M059J (cell line): ENCODE measurements around the gene ADAT2. TPM values are rescaled to one million over a fixed set of nuclear protein-coding genes. Genes with fewer than 3 reads are reported as not detected.

ENCODE experiments used
- DNase-seq: peaks from one replicate; pipeline ENCODE4 v3.0.0-alpha.2; 2012; ENCODE audit warnings: low read depth
- total RNA-seq: library from RNA; depleted of rRNA; stranded (reverse); fragments of >200 nt; shearing (Covaris generic); gene quantifications from 2 replicates; pipeline ENCODE4 v1.2.3, GENCODE V29; 2014; rRNA removed

ADAT2 gene
- total RNA-seq, 1 experiment from 2014 or later: 6.2 TPM

DNA sequence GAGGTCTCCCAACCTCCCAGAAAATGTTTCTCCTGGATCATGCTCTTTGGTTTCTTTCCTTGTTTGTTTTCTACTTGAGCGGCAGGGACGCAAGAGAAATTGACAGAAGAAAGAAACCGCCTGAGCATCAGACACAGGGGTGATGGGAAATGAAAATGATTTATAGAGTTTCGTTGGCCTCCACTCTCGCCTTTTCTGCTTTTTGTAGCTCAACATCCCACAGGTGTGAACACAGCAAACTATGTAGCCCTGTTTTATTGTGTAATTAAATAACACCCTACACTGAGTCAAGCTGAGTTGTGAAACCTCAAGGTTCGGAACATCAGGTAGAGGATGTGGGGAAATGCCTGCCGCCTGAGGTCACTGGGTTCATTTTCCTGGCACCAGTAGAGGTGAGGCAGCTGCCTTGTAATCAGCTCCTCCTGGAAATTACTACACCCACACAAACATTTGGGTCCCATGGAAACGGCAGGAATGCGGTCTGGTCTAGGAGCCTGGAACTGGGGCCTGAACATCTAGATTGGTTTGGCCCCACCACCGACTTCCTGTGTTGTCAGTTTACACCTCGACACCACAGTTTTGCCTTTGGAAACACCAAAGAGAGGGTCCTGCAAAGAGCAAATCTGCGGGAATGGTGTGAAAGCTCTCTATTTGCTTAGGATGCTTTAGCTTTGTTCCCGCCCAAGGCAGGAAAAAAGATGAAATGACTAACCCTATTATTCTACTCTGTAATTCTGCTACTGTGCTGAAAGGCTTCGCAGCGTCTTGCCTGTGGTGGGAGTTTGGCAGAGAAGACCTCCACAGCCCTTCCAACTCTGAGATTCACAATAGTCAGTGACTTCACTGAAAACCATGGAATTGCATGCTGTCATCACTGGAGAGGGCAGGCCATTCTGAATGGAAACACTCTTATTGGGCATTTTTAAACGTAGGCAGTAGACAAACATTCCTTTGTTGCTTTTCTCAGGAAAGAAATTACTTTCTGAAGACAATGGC, 53.0 kb downstream of the ADAT2 start:
- peak; percentile 100 for DNase-seq

DNA sequence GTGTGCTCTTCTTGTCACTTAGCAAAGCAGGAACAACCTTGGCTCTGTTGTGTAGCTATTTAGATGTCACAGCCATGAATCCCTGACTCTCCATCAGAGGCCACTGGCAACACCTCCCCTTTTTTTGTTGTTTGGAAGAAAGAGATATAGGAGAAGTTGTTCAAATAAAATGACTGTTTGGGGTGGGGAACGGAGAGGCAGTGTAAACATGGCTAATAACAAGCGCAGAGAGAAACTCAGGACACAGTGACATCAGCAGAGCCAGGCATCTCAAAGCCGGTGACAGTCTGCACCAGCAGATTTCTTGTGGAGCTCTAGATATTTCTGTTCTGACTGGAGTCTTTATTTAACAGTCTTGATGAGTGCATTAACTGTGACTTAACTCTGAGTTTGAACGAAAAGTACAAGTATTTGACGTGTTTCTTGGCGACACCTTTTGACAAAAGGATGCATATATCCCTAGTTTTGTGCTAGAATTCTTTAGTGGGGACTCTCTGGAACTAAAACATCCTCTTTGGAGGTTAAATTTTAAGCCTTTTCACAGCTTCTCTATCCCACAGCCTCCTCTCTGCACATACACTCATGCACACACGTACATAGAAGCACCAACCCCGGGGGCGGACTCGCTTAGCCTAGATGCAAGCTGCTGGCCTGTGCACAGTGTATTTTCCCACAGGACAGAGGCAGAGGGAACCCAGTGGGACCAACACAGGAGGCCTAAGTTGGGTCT, 53.8 kb downstream of the ADAT2 start:
- DNase-seq: no peak

DNA sequence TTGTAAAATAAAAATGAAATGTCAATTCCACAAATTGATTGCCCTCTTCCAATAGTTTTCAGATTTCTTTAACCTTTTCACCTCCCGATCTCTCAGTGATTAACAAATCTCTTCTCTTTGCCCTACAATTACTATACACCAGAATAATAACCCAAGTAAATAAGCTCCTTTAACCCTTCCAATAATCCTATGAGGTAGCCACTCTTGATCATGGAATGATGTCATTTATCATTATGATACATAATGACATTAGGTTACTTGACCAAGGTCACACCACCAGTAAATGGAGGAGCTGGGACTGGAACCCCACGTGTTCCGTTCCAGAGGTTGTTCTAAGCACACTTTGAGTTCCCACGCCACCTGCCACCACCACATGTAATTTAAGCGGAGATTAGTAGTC, 54.8 kb downstream of the ADAT2 start:
- DNase-seq: no peak

DNA sequence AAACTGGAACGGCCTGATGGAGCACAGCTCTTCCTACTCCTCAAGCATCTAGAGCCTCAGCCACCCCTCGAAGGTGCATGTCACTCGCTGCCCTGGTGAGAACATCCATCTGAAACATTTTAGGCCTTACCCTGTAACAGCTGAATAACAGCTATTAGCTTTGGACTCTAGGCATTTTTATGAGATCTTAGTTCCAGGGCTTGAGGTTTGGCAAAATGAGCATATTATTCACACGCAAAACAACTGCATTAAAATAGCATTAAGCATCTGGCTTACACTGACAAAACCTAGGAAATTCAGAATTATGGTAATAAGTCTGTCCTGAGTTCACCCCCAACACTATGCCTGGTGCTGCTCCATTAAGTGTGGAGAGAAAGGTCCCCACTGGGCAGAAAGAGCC, 56.1 kb downstream of the ADAT2 start:
- peak; percentile 58 for DNase-seq

DNA sequence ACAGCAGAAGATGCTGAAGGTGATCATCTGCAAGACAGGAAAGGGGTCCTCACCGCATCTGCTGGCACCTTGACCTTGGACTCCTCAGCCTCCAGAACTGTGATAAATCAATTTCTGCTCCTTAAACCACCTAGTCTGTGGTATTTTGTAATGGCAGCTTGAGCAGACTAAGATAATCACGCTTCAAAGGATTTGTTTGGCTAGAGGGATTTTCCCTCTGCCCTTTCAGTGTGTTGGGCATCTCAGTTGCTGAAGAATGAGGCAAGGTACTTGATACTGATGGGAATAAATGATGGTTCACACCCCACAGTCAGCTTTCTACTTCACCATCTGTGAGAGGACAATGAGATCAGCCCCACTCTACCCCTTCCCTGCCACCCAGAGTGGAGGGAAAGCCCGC, 60.2 kb downstream of the ADAT2 start:
- DNase-seq: no peak

DNA sequence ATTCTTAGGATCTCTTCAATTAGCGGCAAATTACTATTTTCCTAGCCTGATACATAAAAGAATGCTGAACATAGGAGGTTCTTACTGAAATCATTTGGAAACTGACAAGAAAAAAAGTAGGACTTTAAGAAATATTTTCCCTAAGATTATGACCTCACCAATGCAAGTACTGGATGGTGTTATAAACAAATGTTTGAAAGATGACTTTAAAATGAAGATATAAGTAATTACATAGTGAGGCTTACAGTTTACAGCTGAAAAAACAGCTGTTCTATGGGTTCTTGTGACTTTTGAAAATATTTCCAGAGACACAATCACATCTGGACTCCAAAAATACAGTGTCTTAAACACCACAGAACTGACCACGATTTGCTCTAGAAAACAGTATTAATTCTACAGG, 64.9 kb downstream of the ADAT2 start:
- no peak for DNase-seq

DNA sequence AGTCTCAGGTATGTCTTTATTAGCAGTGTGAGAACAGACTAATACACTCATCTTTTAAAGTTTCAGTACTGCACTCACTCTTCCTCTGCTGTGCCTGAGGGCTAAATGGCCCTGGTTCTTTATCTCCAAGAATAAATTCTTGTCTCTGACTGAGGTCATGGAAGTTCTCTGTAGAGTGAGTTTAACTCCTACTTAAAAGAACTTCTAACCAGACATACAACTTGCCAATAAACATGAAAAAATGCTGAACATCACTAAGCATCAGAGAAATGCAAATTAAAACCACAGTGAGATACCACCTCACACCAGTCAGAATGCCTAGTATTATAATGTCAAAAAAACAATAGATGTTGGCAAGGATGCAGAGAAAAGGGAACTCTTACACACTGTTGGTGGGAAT, 73.6 kb downstream of the ADAT2 start:
- DNase-seq: peak; percentile 56

DNA sequence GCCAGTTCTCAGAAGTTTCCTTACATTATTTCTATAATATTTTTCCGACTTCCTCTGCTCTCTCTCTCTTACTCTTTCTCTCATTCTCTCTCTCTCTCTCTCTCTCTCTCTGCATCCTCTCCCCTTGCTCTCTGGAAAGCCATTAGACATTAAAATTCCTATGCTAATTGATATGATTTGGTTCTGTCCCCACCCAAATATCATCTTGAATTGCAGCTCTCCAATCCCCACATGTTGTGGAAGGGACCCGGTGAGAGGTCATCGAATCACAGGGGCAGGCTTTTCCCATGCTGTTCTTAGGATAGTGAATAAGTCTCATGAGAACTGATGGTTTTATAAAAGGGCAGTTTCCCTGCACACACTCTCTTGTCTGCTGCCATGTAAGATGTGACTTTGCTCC, 74.1 kb downstream of the ADAT2 start:
- no peak for DNase-seq

DNA sequence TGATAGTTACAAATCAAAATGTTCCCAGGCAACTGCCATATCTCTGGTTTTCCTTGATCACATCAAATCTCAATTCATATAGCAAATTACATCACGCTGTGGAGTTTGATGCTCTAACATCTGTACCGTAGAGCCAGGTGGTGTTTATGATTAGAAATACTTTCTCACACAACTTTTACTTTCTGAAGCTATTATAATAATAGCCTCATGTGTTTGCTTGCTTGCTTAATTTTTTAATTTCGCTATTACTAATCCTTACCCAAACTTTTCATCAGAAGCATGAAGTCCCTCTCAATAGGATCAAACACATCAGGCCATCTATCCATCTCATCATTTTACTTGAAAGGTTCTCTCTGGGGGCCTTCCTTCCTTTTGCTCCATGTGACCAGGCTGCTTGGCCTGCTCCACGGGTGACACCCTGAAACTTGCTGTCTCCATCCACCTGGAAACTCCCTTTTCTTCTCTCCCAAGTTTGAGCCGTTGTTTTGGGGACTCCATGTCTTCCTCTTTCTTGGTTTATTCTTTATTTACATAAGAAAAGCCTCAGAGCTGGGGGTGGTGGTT, 75.4 kb downstream of the ADAT2 start:
- DNase-seq: no peak

DNA sequence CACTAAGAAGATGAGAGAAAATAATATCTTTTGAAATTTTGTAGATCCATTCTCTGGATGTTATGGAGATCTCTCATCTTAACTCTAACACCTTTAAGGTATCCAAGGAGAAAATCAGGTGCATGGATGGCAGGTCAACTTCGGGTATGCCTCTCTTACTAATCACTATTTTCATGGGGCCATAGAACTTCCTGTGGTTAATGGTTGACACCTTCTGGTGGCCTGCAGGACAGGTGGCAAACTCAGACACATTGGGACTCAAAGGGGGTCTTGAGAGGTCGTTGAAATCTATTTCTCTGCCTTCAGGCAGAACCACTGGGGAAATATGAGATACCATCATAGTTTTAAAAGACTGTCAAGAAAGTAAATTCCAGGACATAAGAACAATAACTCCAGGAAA, 76.5 kb downstream of the ADAT2 start:
- no peak for DNase-seq

Other genes with a start within 250 kb of the ADAT2 start
- 31.4 and 38.1 TPM in 2 replicates for gene PEX3, start 110 bp upstream of the ADAT2 start, total RNA-seq
- 140 and 183 TPM in 2 replicates for gene FUCA2, start 61.0 kb upstream of the ADAT2 start, total RNA-seq
- 21.3 and 32.0 TPM in 2 replicates for gene PHACTR2, start 227.3 kb upstream of the ADAT2 start, total RNA-seq